PC-3 (cell line): ENCODE results near the gene PGLYRP4. TPM values are rescaled to one million over a fixed set of nuclear protein-coding genes. Genes with fewer than 3 reads are reported as not detected.

Source experiments
- ATAC-seq: fragments of 200-7000 bp; cut with Tn5 transposase; 2 replicates; pipeline ENCODE4 v1.9.1; 2020; ENCODE audit warnings: mild to moderate bottlenecking, moderate library complexity
- BruUV-seq: library from RNA; stranded (reverse); fragments of 400-500 nt; replicated peaks from 2 replicates; lab custom pipeline; 2021; lab: Mats Ljungman, UMichigan
- CTCF ChIA-PET: fragments of 300-600 bp; sonication (Branson Sonifier 250); formaldehyde crosslinking; loops from one replicate; lab custom pipeline; 2022; ENCODE audit warnings: antibody characterized with exemption; lab: Charles Lee
- POLR2A ChIA-PET: fragments of 300-600 bp; sonication (Branson Sonifier 250); formaldehyde crosslinking; loops from one replicate; lab custom pipeline; 2022; ENCODE audit warnings: antibody characterized with exemption; ENCODE audit not compliant: unreplicated experiment; lab: Charles Lee
- DNase-seq: peaks from one replicate; pipeline ENCODE4 v3.0.0-alpha.2; 2015
- H2AFZ ChIP-seq: fragments of 300-600 bp; sonication (generic); 2 replicates; pipeline ENCODE4 v1.6.0; 2016; ENCODE audit warnings: antibody characterized with exemption, low read length
- H3F3A ChIP-seq: fragments of 300-600 bp; sonication (generic); one replicate; pipeline ENCODE4 v1.6.0; 2017; ENCODE audit warnings: antibody characterized with exemption, low read length, control low read depth, mild to moderate bottlenecking; ENCODE audit not compliant: unreplicated experiment
- H3K27ac ChIP-seq: fragments of 300-600 bp; sonication (generic); 2 replicates; pipeline ENCODE4 v1.5.1; 2016; ENCODE audit warnings: mild to moderate bottlenecking, low read length
- H3K27me3 ChIP-seq: fragments of 300-600 bp; sonication (generic); 2 replicates; pipeline ENCODE4 v1.6.1; 2016; ENCODE audit warnings: low read length, mixed read lengths
- H3K36me3 ChIP-seq: fragments of 300-600 bp; sonication (generic); 2 replicates; pipeline ENCODE4 v1.6.1; 2016; ENCODE audit warnings: low read depth, mixed run types, low read length, mixed read lengths
- H3K4me1 ChIP-seq: fragments of 300-600 bp; sonication (generic); 2 replicates; pipeline ENCODE4 v1.5.1; 2016; ENCODE audit warnings: low read length; ENCODE audit not compliant: insufficient read depth
- H3K4me2 ChIP-seq: fragments of 300-600 bp; sonication (generic); 2 replicates; pipeline ENCODE4 v1.6.0; 2016; ENCODE audit warnings: low read length
- H3K4me3 ChIP-seq: fragments of 300-600 bp; sonication (generic); 2 replicates; pipeline ENCODE4 v1.5.1; 2016; ENCODE audit warnings: mild to moderate bottlenecking, low read length, mixed read lengths
- H3K79me2 ChIP-seq: fragments of 300-600 bp; sonication (generic); 2 replicates; pipeline ENCODE4 v1.6.1; 2017; ENCODE audit warnings: low read length, mixed read lengths
- H3K9ac ChIP-seq: fragments of 300-600 bp; sonication (generic); 2 replicates; pipeline ENCODE4 v1.6.0; 2016; ENCODE audit warnings: mild to moderate bottlenecking, low read length
- H3K9me2 ChIP-seq: fragments of 300-600 bp; sonication (generic); replicated peaks from 2 replicates; pipeline ENCODE4 v1.6.1; 2016; ENCODE audit warnings: mixed run types, low read length, mixed read lengths
- H3K9me3 ChIP-seq: fragments of 300-600 bp; sonication (generic); 2 replicates; pipeline ENCODE4 v1.6.1; 2016; ENCODE audit warnings: low read length, mixed read lengths
- H4K20me1 ChIP-seq: fragments of 300-600 bp; sonication (generic); 2 replicates; pipeline ENCODE4 v1.6.1; 2016; ENCODE audit warnings: low read length, mixed read lengths
- EZH2 ChIP-seq: fragments of 300-600 bp; sonication (generic); IDR thresholded peaks from one replicate; pipeline ENCODE4 v1.6.1; 2017; ENCODE audit warnings: antibody characterized with exemption, mild to moderate bottlenecking, low read length; ENCODE audit not compliant: unreplicated experiment
- EZH2phosphoT487 ChIP-seq: fragments of 300-600 bp; sonication (generic); IDR thresholded peaks from 2 replicates; pipeline ENCODE4 v1.6.1; 2018; ENCODE audit warnings: mild to moderate bottlenecking, antibody characterized with exemption, low read length, borderline replicate concordance
- intact Hi-C: fragments of 100-400 bp; cut with micrococcal nuclease; formaldehyde crosslinking; loops from 2 replicates; pipeline ENCODE4 v1.9.0; 2023
- total RNA-seq: library from RNA; depleted of rRNA; stranded (reverse); fragments of >200 nt; gene quantifications from 2 replicates; pipeline ENCODE4 v1.2.3, GENCODE V29; 2014
- TF ChIP-seq, protein P1 (sequence below): fragments of 300-600 bp; sonication (generic); conservative IDR thresholded peaks from 2 replicates; pipeline ENCODE4 v1.5.1; 2017; ENCODE audit warnings: antibody characterized with exemption, low read depth, mild to moderate bottlenecking, low read length

The PGLYRP4 gene
- total RNA-seq, 1 experiment from 2014 or later: not detected

DNA sequence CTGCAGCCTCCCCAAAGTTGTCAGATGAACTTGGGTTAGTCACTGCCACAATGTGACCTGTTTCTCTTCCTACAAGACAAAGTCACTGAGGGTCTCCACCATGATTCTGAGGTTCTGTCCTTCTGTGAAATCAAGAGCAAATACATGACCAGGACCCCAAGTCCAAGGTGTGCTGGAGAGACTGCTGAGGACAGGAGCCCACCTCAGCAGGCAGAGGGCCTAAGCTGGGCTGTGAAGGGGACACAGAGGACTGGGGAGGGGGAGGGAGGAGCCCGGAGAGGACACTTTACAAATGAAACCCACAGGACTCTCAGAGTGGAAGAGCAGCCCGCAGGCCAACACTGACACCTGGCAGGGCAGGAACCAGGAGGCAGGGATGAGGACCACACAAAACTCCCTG, 39.2 kb downstream of the PGLYRP4 start:
- Histone ChIP-seq H3K4me2 (no peak overlapping the region), H3F3A (no peaks in the 10 kb centered on the region), H3K27ac (no peak overlapping the region), H3K9me2 (no peaks in the 10 kb centered on the region), H3K4me3 (no peak overlapping the region), H2AFZ (no peak overlapping the region), H3K9ac (no peak overlapping the region), H3K4me1 (no peaks in the 10 kb centered on the region), H4K20me1 (no peaks in the 10 kb centered on the region), H3K36me3 (no peaks in the 10 kb centered on the region), H3K9me3 (no peaks in the 10 kb centered on the region), H3K79me2 (no peaks in the 10 kb centered on the region), H3K27me3 (peaks cover 72% of the 10 kb centered on the region)
- POLR2A ChIA-PET: no interaction called here
- CTCF ChIA-PET: no interaction called here
- no TSS peak for BruUV-seq
- TF ChIP-seq EZH2phosphoT487: no peak
- TF ChIP-seq EZH2: no peak
- TF ChIP-seq, protein P1, sequence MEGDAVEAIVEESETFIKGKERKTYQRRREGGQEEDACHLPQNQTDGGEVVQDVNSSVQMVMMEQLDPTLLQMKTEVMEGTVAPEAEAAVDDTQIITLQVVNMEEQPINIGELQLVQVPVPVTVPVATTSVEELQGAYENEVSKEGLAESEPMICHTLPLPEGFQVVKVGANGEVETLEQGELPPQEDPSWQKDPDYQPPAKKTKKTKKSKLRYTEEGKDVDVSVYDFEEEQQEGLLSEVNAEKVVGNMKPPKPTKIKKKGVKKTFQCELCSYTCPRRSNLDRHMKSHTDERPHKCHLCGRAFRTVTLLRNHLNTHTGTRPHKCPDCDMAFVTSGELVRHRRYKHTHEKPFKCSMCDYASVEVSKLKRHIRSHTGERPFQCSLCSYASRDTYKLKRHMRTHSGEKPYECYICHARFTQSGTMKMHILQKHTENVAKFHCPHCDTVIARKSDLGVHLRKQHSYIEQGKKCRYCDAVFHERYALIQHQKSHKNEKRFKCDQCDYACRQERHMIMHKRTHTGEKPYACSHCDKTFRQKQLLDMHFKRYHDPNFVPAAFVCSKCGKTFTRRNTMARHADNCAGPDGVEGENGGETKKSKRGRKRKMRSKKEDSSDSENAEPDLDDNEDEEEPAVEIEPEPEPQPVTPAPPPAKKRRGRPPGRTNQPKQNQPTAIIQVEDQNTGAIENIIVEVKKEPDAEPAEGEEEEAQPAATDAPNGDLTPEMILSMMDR: no peak
- DNase-seq: no peak
- ATAC-seq: no peak
- intact Hi-C loops: no loop called here

GRCh38 chr1:153308540-153308939, 40.1 kb downstream of the PGLYRP4 start:
- no peaks in the 10 kb centered on the region for H3K9me2 ChIP-seq
- no peaks in the 10 kb centered on the region for H3F3A ChIP-seq
- no peaks in the 10 kb centered on the region for H3K79me2 ChIP-seq
- H3K27me3 ChIP-seq: peaks cover 77% of the 10 kb centered on the region
- POLR2A ChIA-PET: no interaction called here
- H3K9me3 ChIP-seq: no peaks in the 10 kb centered on the region
- ATAC-seq (no peak), DNase-seq (no peak)
- no peaks in the 10 kb centered on the region for H3K4me1 ChIP-seq
- no peak overlapping the region for H3K27ac ChIP-seq
- H2AFZ ChIP-seq: no peak overlapping the region
- CTCF ChIA-PET: no interaction called here
- no TSS peak for BruUV-seq
- no peak overlapping the region for H3K9ac ChIP-seq
- TF ChIP-seq, protein P1: no peak
- TF ChIP-seq EZH2: no peak
- TF ChIP-seq EZH2phosphoT487: no peak
- no peaks in the 10 kb centered on the region for H3K36me3 ChIP-seq
- no peak overlapping the region for H3K4me3 ChIP-seq
- H3K4me2 ChIP-seq: no peak overlapping the region
- intact Hi-C loops: no loop called here
- H4K20me1 ChIP-seq: no peaks in the 10 kb centered on the region

GRCh38 chr1:153307221-153307600, 41.4 kb downstream of the PGLYRP4 start:
- no peak for DNase-seq
- no peaks in the 10 kb centered on the region for H3K79me2 ChIP-seq
- TF ChIP-seq, protein P1: no peak
- TF ChIP-seq EZH2phosphoT487 (no peak), EZH2 (no peak)
- no peaks in the 10 kb centered on the region for H3K9me2 ChIP-seq
- no peak for ATAC-seq
- H3K27ac ChIP-seq: no peak overlapping the region
- no peak overlapping the region for H2AFZ ChIP-seq
- H3K9me3 ChIP-seq: no peaks in the 10 kb centered on the region
- H3K27me3 ChIP-seq: peaks cover 88% of the 10 kb centered on the region
- H3K9ac ChIP-seq: no peak overlapping the region
- no peaks in the 10 kb centered on the region for H3F3A ChIP-seq
- ChIA-PET POLR2A (no interaction called here), CTCF (no interaction called here)
- intact Hi-C loops: no loop called here
- no peaks in the 10 kb centered on the region for H3K4me1 ChIP-seq
- no peak overlapping the region for H3K4me3 ChIP-seq
- no peak overlapping the region for H3K4me2 ChIP-seq
- no peaks in the 10 kb centered on the region for H4K20me1 ChIP-seq
- BruUV-seq: no TSS peak
- no peaks in the 10 kb centered on the region for H3K36me3 ChIP-seq
